HCT116 (cell line): ENCODE data around the gene ST6GALNAC2.

Experiments
- EZH2 ChIP-seq: fragments of 200-600 bp; sonication (generic); IDR thresholded peaks from 2 replicates; pipeline ENCODE4 v1.6.1; 2017; ENCODE audit warnings: antibody characterized with exemption, mixed run types
- JUND ChIP-seq: IDR thresholded peaks from 2 replicates; pipeline ENCODE4 v1.6.1; 2012
- POLR2AphosphoS5 ChIP-seq: IDR thresholded peaks from 2 replicates; pipeline ENCODE4 v1.6.1; 2011; ENCODE audit warnings: mild to moderate bottlenecking, low read depth, low read length, moderate library complexity
- RAD21 ChIP-seq: IDR thresholded peaks from 2 replicates; pipeline ENCODE4 v1.6.1; 2012; ENCODE audit warnings: low read depth, mild to moderate bottlenecking
- TF ChIP-seq, protein P1 (sequence below), 3 experiments: fragments of 200-600 bp in 1 of 3; sonication (generic) in 1 of 3; IDR thresholded peaks in 2 of 3; conservative IDR thresholded peaks in 1 of 3; 2 replicates each; pipeline ENCODE4 v1.5.1; 2012 to 2017; ENCODE audit warnings: low read depth in 2 of 3, low read length in 2 of 3, antibody characterized with exemption in 1 of 3, borderline replicate concordance in 1 of 3, control low read depth in 1 of 3, mild to moderate bottlenecking in 1 of 3, mixed read lengths in 1 of 3, mixed run types in 1 of 3, moderate library complexity in 1 of 3; ENCODE audit not compliant: insufficient read depth in 1 of 3
- TF ChIP-seq, protein P2 (sequence below): IDR thresholded peaks from 2 replicates; pipeline ENCODE4 v1.6.1; 2012; ENCODE audit warnings: low read depth
- TF ChIP-seq, protein P3 (sequence below): IDR thresholded peaks from 2 replicates; pipeline ENCODE4 v1.6.1; 2012

DNA sequence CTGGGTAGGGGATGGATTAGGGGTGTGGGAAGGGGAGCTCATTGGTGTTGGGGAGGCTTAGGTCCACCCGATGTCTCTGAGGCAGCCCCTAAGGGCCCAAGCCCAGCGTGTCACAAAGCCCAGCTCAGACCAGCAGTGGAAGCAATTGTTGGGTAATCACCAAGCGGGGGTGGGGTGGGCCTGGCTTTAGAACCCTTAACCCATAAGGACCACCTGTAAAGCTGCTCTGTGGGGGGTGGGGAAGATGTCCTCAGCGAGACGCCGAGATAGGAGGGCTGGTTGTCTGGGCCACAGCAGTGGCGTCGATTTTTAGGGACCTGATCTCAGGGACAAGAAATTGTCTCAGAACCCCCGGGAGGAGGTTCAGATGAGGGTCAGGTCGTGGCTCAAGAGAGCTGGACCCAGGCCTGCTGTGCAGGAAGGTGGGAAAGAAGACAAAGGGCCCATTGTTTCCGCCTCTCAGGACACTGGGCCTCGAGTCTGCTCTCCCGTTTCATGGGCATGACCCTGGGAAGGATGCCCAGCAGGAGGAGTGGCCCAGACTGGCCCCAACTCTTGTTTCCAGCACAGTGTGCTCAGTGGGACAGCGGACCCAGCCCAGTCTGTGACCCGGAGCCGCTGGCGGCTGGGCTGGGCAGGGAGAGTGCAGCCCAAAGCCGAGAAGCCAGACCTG lies 15.9 kb downstream of the ST6GALNAC2 start:
- TF ChIP-seq, protein P1, sequence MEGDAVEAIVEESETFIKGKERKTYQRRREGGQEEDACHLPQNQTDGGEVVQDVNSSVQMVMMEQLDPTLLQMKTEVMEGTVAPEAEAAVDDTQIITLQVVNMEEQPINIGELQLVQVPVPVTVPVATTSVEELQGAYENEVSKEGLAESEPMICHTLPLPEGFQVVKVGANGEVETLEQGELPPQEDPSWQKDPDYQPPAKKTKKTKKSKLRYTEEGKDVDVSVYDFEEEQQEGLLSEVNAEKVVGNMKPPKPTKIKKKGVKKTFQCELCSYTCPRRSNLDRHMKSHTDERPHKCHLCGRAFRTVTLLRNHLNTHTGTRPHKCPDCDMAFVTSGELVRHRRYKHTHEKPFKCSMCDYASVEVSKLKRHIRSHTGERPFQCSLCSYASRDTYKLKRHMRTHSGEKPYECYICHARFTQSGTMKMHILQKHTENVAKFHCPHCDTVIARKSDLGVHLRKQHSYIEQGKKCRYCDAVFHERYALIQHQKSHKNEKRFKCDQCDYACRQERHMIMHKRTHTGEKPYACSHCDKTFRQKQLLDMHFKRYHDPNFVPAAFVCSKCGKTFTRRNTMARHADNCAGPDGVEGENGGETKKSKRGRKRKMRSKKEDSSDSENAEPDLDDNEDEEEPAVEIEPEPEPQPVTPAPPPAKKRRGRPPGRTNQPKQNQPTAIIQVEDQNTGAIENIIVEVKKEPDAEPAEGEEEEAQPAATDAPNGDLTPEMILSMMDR (IDR thresholded peaks at IDR 0.05 in 2 of 3, conservative IDR thresholded peaks at IDR 0.05 in 1 of 3; ENCODE audit: borderline replicate concordance in 1 of 3, insufficient read depth in 1 of 3, low read depth in 2 of 3, low read length in 2 of 3), result no peak
- TF ChIP-seq, protein P2, sequence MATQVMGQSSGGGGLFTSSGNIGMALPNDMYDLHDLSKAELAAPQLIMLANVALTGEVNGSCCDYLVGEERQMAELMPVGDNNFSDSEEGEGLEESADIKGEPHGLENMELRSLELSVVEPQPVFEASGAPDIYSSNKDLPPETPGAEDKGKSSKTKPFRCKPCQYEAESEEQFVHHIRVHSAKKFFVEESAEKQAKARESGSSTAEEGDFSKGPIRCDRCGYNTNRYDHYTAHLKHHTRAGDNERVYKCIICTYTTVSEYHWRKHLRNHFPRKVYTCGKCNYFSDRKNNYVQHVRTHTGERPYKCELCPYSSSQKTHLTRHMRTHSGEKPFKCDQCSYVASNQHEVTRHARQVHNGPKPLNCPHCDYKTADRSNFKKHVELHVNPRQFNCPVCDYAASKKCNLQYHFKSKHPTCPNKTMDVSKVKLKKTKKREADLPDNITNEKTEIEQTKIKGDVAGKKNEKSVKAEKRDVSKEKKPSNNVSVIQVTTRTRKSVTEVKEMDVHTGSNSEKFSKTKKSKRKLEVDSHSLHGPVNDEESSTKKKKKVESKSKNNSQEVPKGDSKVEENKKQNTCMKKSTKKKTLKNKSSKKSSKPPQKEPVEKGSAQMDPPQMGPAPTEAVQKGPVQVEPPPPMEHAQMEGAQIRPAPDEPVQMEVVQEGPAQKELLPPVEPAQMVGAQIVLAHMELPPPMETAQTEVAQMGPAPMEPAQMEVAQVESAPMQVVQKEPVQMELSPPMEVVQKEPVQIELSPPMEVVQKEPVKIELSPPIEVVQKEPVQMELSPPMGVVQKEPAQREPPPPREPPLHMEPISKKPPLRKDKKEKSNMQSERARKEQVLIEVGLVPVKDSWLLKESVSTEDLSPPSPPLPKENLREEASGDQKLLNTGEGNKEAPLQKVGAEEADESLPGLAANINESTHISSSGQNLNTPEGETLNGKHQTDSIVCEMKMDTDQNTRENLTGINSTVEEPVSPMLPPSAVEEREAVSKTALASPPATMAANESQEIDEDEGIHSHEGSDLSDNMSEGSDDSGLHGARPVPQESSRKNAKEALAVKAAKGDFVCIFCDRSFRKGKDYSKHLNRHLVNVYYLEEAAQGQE, result no peak
- TF ChIP-seq RAD21 (no peak), EZH2 (no peak), JUND (no peak), POLR2AphosphoS5 (0 out of 2 replicates have a peak, but pooled peaks have one; percentile 26)
- TF ChIP-seq, protein P3, sequence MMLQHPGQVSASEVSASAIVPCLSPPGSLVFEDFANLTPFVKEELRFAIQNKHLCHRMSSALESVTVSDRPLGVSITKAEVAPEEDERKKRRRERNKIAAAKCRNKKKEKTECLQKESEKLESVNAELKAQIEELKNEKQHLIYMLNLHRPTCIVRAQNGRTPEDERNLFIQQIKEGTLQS, result no peak
